Thyroid gland (tissue), 4 donors: Measurements from ENCODE around the gene MPPE1.
"Not testable (repeated sequence)": the region's sequence is repeated elsewhere in the genome, so short reads cannot be mapped to it uniquely, and the experiment has no call there.

Experiments used
- POLR2A ChIP-seq, 2 donors: fragments of 450-650 bp; IDR thresholded peaks; one replicate each; pipeline ENCODE4 v1.6.1; 2017; ENCODE audit warnings: antibody characterized with exemption in 2 of 2, mild to moderate bottlenecking in 2 of 2, moderate library complexity in 1 of 2
- TF ChIP-seq, protein P1 (sequence below), 6 experiments: fragments of 200-600 bp in 3 of 6; fragments of 450-650 bp in 3 of 6; sonication (generic) in 3 of 6; IDR thresholded peaks; one replicate each; pipeline ENCODE4 v1.5.1; 2016 to 2019; ENCODE audit warnings: antibody characterized with exemption in 6 of 6, mild to moderate bottlenecking in 2 of 6, inconsistent platforms in 1 of 6, moderate library complexity in 1 of 6

DNA sequence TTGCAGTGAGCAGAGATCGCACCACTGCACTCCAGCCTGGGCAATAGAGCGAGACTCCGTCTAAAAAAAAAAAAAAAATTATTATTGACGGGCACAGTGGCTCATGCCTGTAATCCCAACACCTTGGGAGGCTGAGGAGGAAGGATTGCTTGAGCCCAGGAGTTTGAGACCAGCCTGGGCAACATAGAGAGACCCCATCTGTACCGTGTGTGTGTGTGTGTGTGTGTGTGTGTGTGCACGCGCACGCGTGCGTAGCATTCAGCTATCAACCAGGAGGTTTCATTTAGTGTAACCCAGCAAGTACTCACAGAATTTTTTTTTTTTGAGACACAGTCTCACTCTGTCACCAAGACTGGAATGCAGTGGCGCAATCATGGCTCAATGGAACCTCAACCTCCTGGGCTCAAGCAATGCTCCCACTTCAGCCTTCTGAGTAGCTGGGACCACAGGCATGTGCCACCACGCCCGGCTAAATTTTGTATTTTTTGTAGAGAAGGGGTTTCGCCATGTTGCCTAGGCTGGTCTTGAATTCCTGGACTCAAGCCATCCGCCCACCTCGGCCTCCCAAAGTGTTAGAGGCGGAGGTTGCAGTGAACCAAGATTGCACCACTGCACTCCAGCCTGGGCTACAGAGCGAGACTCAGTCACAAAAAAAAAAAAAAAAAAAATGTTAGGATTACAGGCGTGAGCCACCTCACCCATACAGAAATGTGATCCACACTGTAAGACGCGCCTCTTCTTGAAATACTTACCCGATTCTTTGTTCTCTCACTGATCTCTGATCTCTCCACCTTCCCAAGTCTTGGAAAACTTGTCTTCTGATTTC, 37.9 kb upstream of the MPPE1 start:
- TF ChIP-seq, protein P1, sequence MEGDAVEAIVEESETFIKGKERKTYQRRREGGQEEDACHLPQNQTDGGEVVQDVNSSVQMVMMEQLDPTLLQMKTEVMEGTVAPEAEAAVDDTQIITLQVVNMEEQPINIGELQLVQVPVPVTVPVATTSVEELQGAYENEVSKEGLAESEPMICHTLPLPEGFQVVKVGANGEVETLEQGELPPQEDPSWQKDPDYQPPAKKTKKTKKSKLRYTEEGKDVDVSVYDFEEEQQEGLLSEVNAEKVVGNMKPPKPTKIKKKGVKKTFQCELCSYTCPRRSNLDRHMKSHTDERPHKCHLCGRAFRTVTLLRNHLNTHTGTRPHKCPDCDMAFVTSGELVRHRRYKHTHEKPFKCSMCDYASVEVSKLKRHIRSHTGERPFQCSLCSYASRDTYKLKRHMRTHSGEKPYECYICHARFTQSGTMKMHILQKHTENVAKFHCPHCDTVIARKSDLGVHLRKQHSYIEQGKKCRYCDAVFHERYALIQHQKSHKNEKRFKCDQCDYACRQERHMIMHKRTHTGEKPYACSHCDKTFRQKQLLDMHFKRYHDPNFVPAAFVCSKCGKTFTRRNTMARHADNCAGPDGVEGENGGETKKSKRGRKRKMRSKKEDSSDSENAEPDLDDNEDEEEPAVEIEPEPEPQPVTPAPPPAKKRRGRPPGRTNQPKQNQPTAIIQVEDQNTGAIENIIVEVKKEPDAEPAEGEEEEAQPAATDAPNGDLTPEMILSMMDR (IDR thresholded peaks at IDR 0.05) = not testable (repeated sequence)
- not testable (repeated sequence) for TF ChIP-seq POLR2A (IDR thresholded peaks at IDR 0.05)
